ENCODE measurements around the gene MAPK1IP1L. TPM values are rescaled to one million over a fixed set of nuclear protein-coding genes. Genes with fewer than 3 reads are reported as not detected.
"Not testable (repeated sequence)": the region's sequence is repeated elsewhere in the genome, so short reads cannot be mapped to it uniquely, and the experiment has no call there.

MAPK1IP1L gene
- total RNA-seq, 6 experiments from 2014 or later, result 21.2 to 49.8 (median 34.6) TPM

- Histone ChIP-seq H3K9me3 (no peaks in the 10 kb centered on the region), H3K4me1 (peaks cover 0 to 13% (median 0%) of the 10 kb centered on the region in 4 donors), H3K27ac (no peak overlapping the region), H3K4me3 (no peak overlapping the region), H3K36me3 (peaks cover 0 to 20% (median 13%) of the 10 kb centered on the region in 4 donors), H3K27me3 (no peaks in the 10 kb centered on the region)
- no peak for ATAC-seq
- intact Hi-C loops (cut with DNase I), result no loop called here
- WGBS (ENCODE audit: insufficient coverage, low coverage, low lambda C conversion rate, missing lambda C conversion rate), result 92% methylated on average over 4 of the region's 5 CpGs
- DNase-seq, result no peak
- TF ChIP-seq CTCF (IDR thresholded peaks at IDR 0.05), result no peak
- TF ChIP-seq POLR2A (IDR thresholded peaks at IDR 0.05), result no peak
Measured at GRCh38 chr14:55059333-55059732, 7.9 kb downstream of the MAPK1IP1L start.

GRCh38 chr14:55062517-55063351 is 11.3 kb downstream of the MAPK1IP1L start:
- intact Hi-C loops (cut with DNase I), result no loop called here
- ATAC-seq (peak; percentile 40 to 72 (median 53)), DNase-seq (peak in 1 of 3 donors; percentile 62)
- Histone ChIP-seq H3K36me3 (peaks cover 0 to 34% (median 17%) of the 10 kb centered on the region in 4 donors), H3K27ac (no peak overlapping the region), H3K9me3 (no peaks in the 10 kb centered on the region), H3K4me1 (peaks cover 0 to 8% (median 0%) of the 10 kb centered on the region in 4 donors), H3K27me3 (no peaks in the 10 kb centered on the region), H3K4me3 (no peak overlapping the region)
- WGBS (ENCODE audit: insufficient coverage, low coverage, low lambda C conversion rate, missing lambda C conversion rate), result 62% methylated on average over 10 of the region's 11 CpGs
- TF ChIP-seq POLR2A (IDR thresholded peaks at IDR 0.05) (no peak), CTCF (IDR thresholded peaks at IDR 0.05) (no peak)

- DNase-seq; H3K4me1 ChIP-seq; ATAC-seq; H3K27ac ChIP-seq; H3K27me3 ChIP-seq; intact Hi-C loops (cut with DNase I); H3K9me3 ChIP-seq; H3K4me3 ChIP-seq: not testable (repeated sequence)
- WGBS (ENCODE audit: insufficient coverage, low coverage, low lambda C conversion rate, missing lambda C conversion rate), result 87% methylated on average over 2 of the region's 2 CpGs
- peaks cover 0 to 34% (median 16%) of the 10 kb centered on the region in 4 donors for H3K36me3 ChIP-seq
Measured at GRCh38 chr14:55064896-55065295, 13.4 kb downstream of the MAPK1IP1L start.

GRCh38 chr14:55065411-55065810 is 14.0 kb downstream of the MAPK1IP1L start:
- WGBS (ENCODE audit: insufficient coverage, low coverage, low lambda C conversion rate, missing lambda C conversion rate), result 55% methylated on average over 2 of the region's 2 CpGs
- Histone ChIP-seq H3K4me1 (peaks cover 0 to 8% (median 0%) of the 10 kb centered on the region in 4 donors), H3K27ac (no peak overlapping the region), H3K4me3 (no peak overlapping the region), H3K36me3 (peaks cover 0 to 34% (median 16%) of the 10 kb centered on the region in 4 donors), H3K9me3 (no peaks in the 10 kb centered on the region), H3K27me3 (no peaks in the 10 kb centered on the region)
- DNase-seq (no peak), ATAC-seq (no peak)
- intact Hi-C loops (cut with DNase I), result no loop called here
- TF ChIP-seq POLR2A (IDR thresholded peaks at IDR 0.05), result no peak
- no peak for TF ChIP-seq CTCF (IDR thresholded peaks at IDR 0.05)

- intact Hi-C loops (cut with DNase I), result no loop called here
- H3K4me3 ChIP-seq, result no peak overlapping the region
- peaks cover 0 to 8% (median 0%) of the 10 kb centered on the region in 4 donors for H3K4me1 ChIP-seq
- ATAC-seq (no peak), DNase-seq (no peak)
- WGBS (ENCODE audit: insufficient coverage, low coverage, low lambda C conversion rate, missing lambda C conversion rate), result 100% methylated on average over 1 of the region's 1 CpG
- TF ChIP-seq CTCF (IDR thresholded peaks at IDR 0.05) (no peak), POLR2A (IDR thresholded peaks at IDR 0.05) (no peak)
- no peaks in the 10 kb centered on the region for H3K27me3 ChIP-seq
- peaks cover 0 to 34% (median 16%) of the 10 kb centered on the region in 4 donors for H3K36me3 ChIP-seq
- no peaks in the 10 kb centered on the region for H3K9me3 ChIP-seq
- H3K27ac ChIP-seq, result no peak overlapping the region
Measured at GRCh38 chr14:55066223-55066622, 14.8 kb downstream of the MAPK1IP1L start.
